ENCODE measurements around the gene CLSTN2.

The CLSTN2 gene

GRCh38 chr3:140251678-140252077 is 316.7 kb downstream of the CLSTN2 start:
- peaks cover 4% of the 10 kb centered on the region for H3K27me3 Mint-ChIP-seq (ENCODE audit: low read depth, poor library complexity)
- no peak overlapping the region for H3K4me3 Mint-ChIP-seq
- no peaks in the 10 kb centered on the region for H3K9me3 Mint-ChIP-seq
- no peak overlapping the region for H3K27ac Mint-ChIP-seq
- H3K4me1 Mint-ChIP-seq: peaks cover 23% of the 10 kb centered on the region
- TF ChIP-seq CTCF (IDR thresholded peaks at IDR 0.05): no peak
- DNase-seq: no peak
- H3K36me3 Mint-ChIP-seq (ENCODE audit: low read depth): no peaks in the 10 kb centered on the region

GRCh38 chr3:140252812-140253656 is 318.0 kb downstream of the CLSTN2 start:
- H3K27ac Mint-ChIP-seq: no peak overlapping the region
- no peak for TF ChIP-seq CTCF (IDR thresholded peaks at IDR 0.05)
- H3K9me3 Mint-ChIP-seq: no peaks in the 10 kb centered on the region
- H3K4me3 Mint-ChIP-seq: no peak overlapping the region
- no peaks in the 10 kb centered on the region for H3K36me3 Mint-ChIP-seq (ENCODE audit: low read depth)
- peaks cover 14% of the 10 kb centered on the region for H3K4me1 Mint-ChIP-seq
- H3K27me3 Mint-ChIP-seq (ENCODE audit: low read depth, poor library complexity): peaks cover 4% of the 10 kb centered on the region
- no peak for DNase-seq

GRCh38 chr3:140258222-140258724 is 323.3 kb downstream of the CLSTN2 start:
- Mint-ChIP-seq H3K27me3 (ENCODE audit: low read depth, poor library complexity) (peaks cover 5% of the 10 kb centered on the region), H3K4me1 (no peaks in the 10 kb centered on the region), H3K36me3 (ENCODE audit: low read depth) (no peaks in the 10 kb centered on the region), H3K4me3 (no peak overlapping the region), H3K9me3 (no peaks in the 10 kb centered on the region), H3K27ac (no peak overlapping the region)
- TF ChIP-seq CTCF (IDR thresholded peaks at IDR 0.05): no peak
- no peak for DNase-seq

GRCh38 chr3:140265302-140265701 is 330.3 kb downstream of the CLSTN2 start:
- no peak overlapping the region for H3K27ac Mint-ChIP-seq
- no peaks in the 10 kb centered on the region for H3K36me3 Mint-ChIP-seq (ENCODE audit: low read depth)
- no peaks in the 10 kb centered on the region for H3K9me3 Mint-ChIP-seq
- peaks cover 12% of the 10 kb centered on the region for H3K4me1 Mint-ChIP-seq
- H3K4me3 Mint-ChIP-seq: no peak overlapping the region
- DNase-seq: no peak
- no peak for TF ChIP-seq CTCF (IDR thresholded peaks at IDR 0.05)
- H3K27me3 Mint-ChIP-seq (ENCODE audit: low read depth, poor library complexity): peaks cover 10% of the 10 kb centered on the region

DNA sequence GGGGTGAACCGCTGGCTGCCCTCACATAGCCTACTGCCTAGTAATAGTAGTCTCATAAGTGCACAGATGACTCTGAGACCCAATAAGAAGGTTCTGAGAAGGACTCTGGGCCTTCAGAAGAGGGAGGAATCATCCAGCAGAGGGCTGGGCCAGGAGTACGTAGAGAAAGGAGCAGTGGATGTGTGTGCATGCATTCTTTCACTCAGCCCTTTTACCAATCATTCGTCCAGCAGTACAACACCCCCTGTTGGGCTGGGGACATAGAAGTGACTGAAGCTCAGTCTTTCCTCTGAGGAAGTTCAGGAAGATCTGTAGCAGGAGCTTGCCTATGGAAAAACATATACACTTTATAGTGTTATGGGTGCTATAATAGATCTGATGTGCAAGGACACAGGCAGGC is 333.1 kb downstream of the CLSTN2 start:
- peaks cover 14% of the 10 kb centered on the region for H3K27me3 Mint-ChIP-seq (ENCODE audit: low read depth, poor library complexity)
- H3K9me3 Mint-ChIP-seq: no peaks in the 10 kb centered on the region
- peaks cover 12% of the 10 kb centered on the region for H3K4me1 Mint-ChIP-seq
- TF ChIP-seq CTCF (IDR thresholded peaks at IDR 0.05): no peak
- H3K4me3 Mint-ChIP-seq: no peak overlapping the region
- H3K36me3 Mint-ChIP-seq (ENCODE audit: low read depth): no peaks in the 10 kb centered on the region
- no peak for DNase-seq
- H3K27ac Mint-ChIP-seq: no peak overlapping the region

GRCh38 chr3:140268610-140269009 is 333.6 kb downstream of the CLSTN2 start:
- Mint-ChIP-seq H3K4me1 (peaks cover 12% of the 10 kb centered on the region), H3K4me3 (no peak overlapping the region)
- no peak for DNase-seq

More at GRCh38 chr3:140268610-140269009, 333.6 kb downstream of the CLSTN2 start:
- Mint-ChIP-seq H3K27me3 (ENCODE audit: low read depth, poor library complexity) (peaks cover 14% of the 10 kb centered on the region), H3K9me3 (no peaks in the 10 kb centered on the region), H3K27ac (no peak overlapping the region), H3K36me3 (ENCODE audit: low read depth) (no peaks in the 10 kb centered on the region)
- TF ChIP-seq CTCF (IDR thresholded peaks at IDR 0.05): no peak

Measured in nephron progenitor cell (in vitro differentiated cells).